ENCODE data around the gene SDK2.
A peak's percentile ranks its signal among the peaks of the same experiment; 100 is the strongest.
"Not testable (repeated sequence)": the region's sequence is repeated elsewhere in the genome, so short reads cannot be mapped to it uniquely, and the experiment has no call there.

SDK2 gene

GRCh38 chr17:73315471-73315870, 328.8 kb downstream of the SDK2 start:
- no peak for TF ChIP-seq CTCF (conservative IDR thresholded peaks at IDR 0.05; ENCODE audit: low read depth, low read length)
- DNase-seq (ENCODE audit: low read depth), result no peak
- no peak overlapping the region for H3K4me3 ChIP-seq (ENCODE audit: low read depth, low read length)

- no peak for DNase-seq (ENCODE audit: low read depth)
- H3K4me3 ChIP-seq (ENCODE audit: low read depth, low read length), result no peak overlapping the region
These were observed 330.6 kb downstream of the SDK2 start for GRCh38 chr17:73313526-73314127.

DNA sequence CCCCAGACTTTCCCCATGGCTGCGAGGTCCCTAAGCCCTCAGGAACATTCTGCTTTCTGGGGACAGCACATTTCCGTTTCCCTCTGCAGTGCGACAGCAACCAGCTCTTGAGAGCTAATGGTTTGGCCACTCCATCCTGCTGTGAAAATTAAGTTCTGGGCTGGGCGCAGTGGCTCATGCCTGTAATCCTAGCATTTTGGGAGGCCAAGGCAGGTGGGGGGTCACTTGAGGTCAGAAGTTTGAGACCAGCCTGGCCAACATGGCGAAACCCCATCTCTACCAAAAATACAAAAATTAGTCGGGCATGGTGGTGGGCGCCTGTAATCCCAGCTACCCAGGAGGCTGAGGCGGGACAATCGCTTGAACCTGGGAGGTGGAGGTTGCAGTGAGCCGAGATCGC, 331.4 kb downstream of the SDK2 start:
- not testable (repeated sequence) for H3K4me3 ChIP-seq (ENCODE audit: low read depth, low read length)

More at GRCh38 chr17:73313526-73314127, 330.6 kb downstream of the SDK2 start:
- no peak for TF ChIP-seq CTCF (conservative IDR thresholded peaks at IDR 0.05; ENCODE audit: low read depth, low read length)

DNA sequence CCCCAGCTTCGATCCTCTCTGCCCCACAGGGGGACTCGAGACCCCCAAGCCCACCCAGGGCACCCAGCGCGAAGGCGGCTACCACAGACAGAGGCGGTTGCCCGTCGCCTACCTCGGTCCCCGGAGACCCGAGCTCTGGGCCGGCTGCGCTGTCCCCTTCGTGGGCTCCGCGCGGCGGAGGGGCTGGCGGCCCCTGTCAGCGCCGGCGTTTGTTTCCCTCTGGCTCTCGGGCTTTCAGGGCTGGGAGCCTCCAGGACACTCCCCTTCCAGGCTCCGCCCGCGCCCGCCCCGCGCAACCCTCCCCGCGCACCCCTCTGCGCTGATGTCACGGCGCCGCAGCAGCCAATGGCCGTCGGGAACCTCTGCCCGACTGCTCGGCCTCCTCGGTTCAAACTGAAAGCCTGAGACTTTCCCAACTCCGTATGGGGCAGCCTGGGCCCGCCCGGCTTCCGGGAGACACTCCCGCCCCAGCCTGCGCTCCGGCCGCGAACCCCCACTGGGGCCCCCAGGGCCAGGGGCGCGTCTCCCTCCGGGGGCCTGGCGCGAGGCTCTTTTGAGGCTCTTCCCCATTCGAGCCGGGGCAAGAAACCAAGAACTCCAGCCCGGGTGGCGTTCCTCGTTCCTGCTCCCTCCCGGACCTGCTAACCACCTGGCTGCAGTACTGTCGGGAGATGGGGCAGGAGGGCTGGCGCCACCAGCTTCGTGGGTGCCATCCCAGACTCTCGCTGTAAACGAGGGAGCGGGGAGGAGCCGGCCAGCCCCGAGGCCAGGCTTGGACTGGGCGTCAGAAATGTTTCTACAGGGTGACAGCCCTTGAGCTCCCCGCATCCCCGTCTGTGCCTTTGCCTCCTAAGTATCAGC, 332.2 kb downstream of the SDK2 start, which contains the start of gene CDC42EP4:
CDC42EP4 (minus strand) TSS at position 221 of the 861 bp plus-strand sequence. CDS start 25,501 bp downstream, outside the sequence.
- peak within 1 kb of the TSS; percentile 98 for H3K4me3 ChIP-seq (ENCODE audit: low read depth, low read length)
- DNase-seq (ENCODE audit: low read depth), result peak; percentile 96
- no peak for TF ChIP-seq CTCF (conservative IDR thresholded peaks at IDR 0.05; ENCODE audit: low read depth, low read length)

More for the DNA sequence above, 331.4 kb downstream of the SDK2 start:
- DNase-seq (ENCODE audit: low read depth), result not testable (repeated sequence)

DNA sequence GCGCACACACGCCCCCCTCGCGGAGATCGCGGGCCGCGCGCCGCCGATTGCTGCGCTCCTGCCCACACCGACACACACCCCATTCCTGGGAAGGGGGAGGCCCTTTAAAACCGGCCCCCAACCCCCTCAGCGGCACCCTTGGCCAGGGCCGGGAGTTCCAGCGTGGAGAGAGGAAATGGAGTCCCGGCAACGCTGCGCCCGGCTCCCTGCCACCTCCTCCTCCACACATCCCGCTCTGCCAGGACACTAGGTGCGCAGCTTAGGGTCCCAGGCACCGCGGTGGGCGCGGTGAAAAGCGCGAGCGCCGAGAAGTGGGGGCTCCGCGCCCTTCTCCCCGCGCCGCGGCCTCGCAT, 332.8 kb downstream of the SDK2 start:
- H3K4me3 ChIP-seq (ENCODE audit: low read depth, low read length), result peak overlapping the region; percentile 98
- DNase-seq (ENCODE audit: low read depth), result no peak
- no peak for TF ChIP-seq CTCF (conservative IDR thresholded peaks at IDR 0.05; ENCODE audit: low read depth, low read length)

GRCh38 chr17:73309727-73310596, 334.3 kb downstream of the SDK2 start:
- peak overlapping the region; percentile 98 for H3K4me3 ChIP-seq (ENCODE audit: low read depth, low read length)
- DNase-seq (ENCODE audit: low read depth), result peak; percentile 23
- no peak for TF ChIP-seq CTCF (conservative IDR thresholded peaks at IDR 0.05; ENCODE audit: low read depth, low read length)

GRCh38 chr17:73308959-73309358, 335.3 kb downstream of the SDK2 start:
- not testable (repeated sequence) for DNase-seq (ENCODE audit: low read depth)
- H3K4me3 ChIP-seq (ENCODE audit: low read depth, low read length), result peak overlapping the region; percentile 24
